HG02884 (cell line): ENCODE data around the gene ARL15.
"Not testable (repeated sequence)": the region's sequence is repeated elsewhere in the genome, so short reads cannot be mapped to it uniquely, and the experiment has no call there.

ENCODE experiments used
- ATAC-seq: cut with Tn5 transposase; IDR thresholded peaks from one replicate; pipeline ENCODE4 v1.9.1; 2021; ENCODE audit warnings: mild to moderate bottlenecking, moderate library complexity; ENCODE audit not compliant: unreplicated experiment

Gene ARL15

GRCh38 chr5:53871775-53872174, 438.6 kb downstream of the ARL15 start:
- no peak for ATAC-seq

DNA sequence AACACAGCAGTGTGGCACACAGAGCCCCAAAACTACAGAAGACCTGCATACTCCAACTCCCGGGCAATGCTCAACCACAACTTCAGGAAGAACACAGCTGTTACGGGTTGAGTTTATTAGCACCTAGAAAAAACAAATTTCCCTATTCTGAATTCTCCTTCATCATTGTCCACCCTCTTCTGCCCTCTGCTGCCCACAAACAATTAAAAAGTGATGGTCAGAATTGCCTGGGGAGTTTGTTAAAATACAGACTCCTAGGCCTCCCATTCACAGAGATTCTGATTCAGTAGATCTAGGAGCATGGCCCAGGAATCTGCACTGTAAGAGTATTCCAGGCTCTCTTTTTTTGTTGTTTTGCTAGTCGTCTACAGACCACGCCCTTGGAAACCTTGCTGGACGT, 439.3 kb downstream of the ARL15 start:
- ATAC-seq: no peak

DNA sequence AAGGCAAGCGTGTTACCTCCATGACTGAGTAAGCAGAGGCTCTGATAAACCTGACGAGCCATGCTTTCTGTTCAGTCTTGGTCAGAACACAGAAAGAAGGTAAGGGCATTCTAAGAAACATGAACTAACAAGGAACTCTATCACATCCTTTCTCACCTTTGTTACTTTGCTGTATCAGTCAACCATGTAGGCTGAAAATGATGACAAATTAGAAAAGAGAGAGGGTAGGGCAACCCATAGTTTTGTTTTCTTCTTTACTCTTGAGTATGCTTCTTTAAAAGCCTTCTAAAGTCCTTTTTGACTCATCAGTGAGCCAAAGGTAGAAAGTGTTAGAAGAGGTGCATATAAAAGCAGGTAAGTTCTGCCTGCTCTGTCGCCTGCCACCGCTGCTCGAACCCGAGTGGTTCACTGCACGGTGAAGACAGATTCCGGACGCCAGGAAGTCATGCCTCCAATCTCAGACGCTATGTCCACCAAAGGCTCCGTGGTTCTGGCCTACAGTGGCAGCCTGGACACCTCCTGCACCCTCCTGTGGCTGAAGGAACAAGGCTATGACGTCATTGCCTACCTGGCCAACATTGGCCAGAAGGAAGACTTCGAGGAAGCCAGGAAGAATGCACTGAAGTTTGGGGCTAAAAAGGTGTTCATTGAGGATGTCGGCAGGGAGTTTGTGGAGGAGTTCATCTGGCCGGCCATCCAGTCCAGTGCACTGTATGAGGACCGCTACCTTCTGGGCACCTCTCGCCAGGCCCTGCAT, 451.5 kb downstream of the ARL15 start:
- no peak for ATAC-seq

DNA sequence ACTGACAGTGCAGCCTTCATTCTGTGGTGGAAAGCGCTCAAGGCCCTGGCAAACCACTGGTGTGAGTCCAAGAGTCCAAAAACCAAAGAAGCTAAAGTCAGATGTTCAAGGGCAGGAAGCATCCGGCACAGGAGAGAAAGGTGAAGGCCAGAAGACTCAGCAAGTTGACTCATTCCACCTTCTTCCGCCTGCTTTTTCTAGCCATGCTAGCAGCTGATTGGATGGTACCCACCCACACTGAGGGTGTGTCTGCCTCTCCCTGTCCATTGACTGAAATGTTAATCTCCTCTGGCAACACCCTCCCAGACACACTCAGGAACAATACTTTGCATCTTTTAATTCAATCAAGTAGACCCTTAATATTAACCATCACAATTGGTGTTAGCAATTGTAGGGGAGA, 453.9 kb downstream of the ARL15 start:
- ATAC-seq: no peak

- not testable (repeated sequence) for ATAC-seq
These were observed 473.4 kb downstream of the ARL15 start for GRCh38 chr5:53836851-53837430.

DNA sequence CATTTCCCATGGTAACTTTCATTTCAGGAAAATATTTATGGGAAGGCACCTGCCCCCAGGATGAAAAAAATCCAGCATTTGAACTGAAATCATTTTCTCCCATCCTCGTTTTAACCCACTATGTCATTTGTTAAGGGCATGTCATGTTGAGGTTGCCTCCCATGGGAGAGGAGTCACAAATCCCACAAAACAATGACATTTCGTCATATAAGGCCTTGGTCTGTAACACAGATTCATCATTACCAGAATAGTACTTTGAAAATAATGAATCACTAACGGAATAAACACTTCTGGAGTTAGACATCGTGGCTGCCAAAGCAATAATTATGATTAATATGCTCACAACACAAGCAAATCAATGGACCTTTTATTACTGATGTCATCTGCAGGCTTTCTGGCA, 475.9 kb downstream of the ARL15 start:
- no peak for ATAC-seq
